PFSK-1 (cell line): Measurements from ENCODE around the gene PLEKHS1.

ENCODE experiments used
- SIN3A ChIP-seq: IDR thresholded peaks from 2 replicates; pipeline ENCODE4 v1.6.1; 2012; ENCODE audit warnings: mild to moderate bottlenecking, low read length, moderate library complexity, borderline replicate concordance; ENCODE audit not compliant: insufficient read depth
- TAF1 ChIP-seq: IDR thresholded peaks from 2 replicates; pipeline ENCODE4 v1.6.1; 2012; ENCODE audit warnings: low read length, control low read depth, borderline replicate concordance; ENCODE audit not compliant: insufficient read depth

- TF ChIP-seq TAF1 = no peak
- TF ChIP-seq SIN3A = no peak
Measured at GRCh38 chr10:113822174-113822573, 70.7 kb downstream of the PLEKHS1 start.
